Subcutaneous abdominal adipose tissue (tissue), 5 donors: ENCODE data around the gene CLCNKB.

ENCODE experiments used
- H3K27ac ChIP-seq: one replicate; pipeline ENCODE4 v1.7.0; 2013; ENCODE audit warnings: low read depth, mild to moderate bottlenecking, inconsistent platforms, low read length, moderate library complexity
- H3K27me3 ChIP-seq, 5 donors: one replicate each; pipeline ENCODE4 v1.7.0; 2013; ENCODE audit warnings: low read length in 5 of 5, inconsistent platforms in 1 of 5; ENCODE audit not compliant: control insufficient read depth in 5 of 5, insufficient read depth in 4 of 5
- H3K36me3 ChIP-seq, 5 donors: one replicate each; pipeline ENCODE4 v1.7.0; 2013; ENCODE audit warnings: low read length in 5 of 5; ENCODE audit not compliant: control insufficient read depth in 5 of 5, insufficient read depth in 5 of 5
- H3K4me1 ChIP-seq, 5 donors: one replicate each; pipeline ENCODE4 v1.7.0; 2013; ENCODE audit warnings: low read length in 5 of 5, mild to moderate bottlenecking in 3 of 5, moderate library complexity in 1 of 5; ENCODE audit not compliant: control insufficient read depth in 5 of 5, insufficient read depth in 5 of 5
- H3K4me3 ChIP-seq, 5 donors: one replicate each; pipeline ENCODE4 v1.7.0; 2013; ENCODE audit warnings: low read length in 5 of 5, low read depth in 1 of 5
- H3K9ac ChIP-seq, 5 donors: one replicate each; pipeline ENCODE4 v1.7.0; 2013; ENCODE audit warnings: low read length in 5 of 5, mild to moderate bottlenecking in 4 of 5, moderate library complexity in 3 of 5
- H3K9me3 ChIP-seq, 5 donors: one replicate each; pipeline ENCODE4 v1.7.0; 2013; ENCODE audit warnings: low read length in 5 of 5; ENCODE audit not compliant: control insufficient read depth in 5 of 5
- donor health status: healthy.
- donor health status: healthy.
- donor health status: healthy.
- donor health status: healthy.
- donor health status: healthy.

Gene CLCNKB

GRCh38 chr1:16014509-16015482 lies 28.8 kb upstream of the CLCNKB start:
- peak overlapping the region in 4 of 5 donors; percentile 30 to 78 (median 44) for H3K9ac ChIP-seq

GRCh38 chr1:16015491-16015890 lies 28.1 kb upstream of the CLCNKB start:
- Histone ChIP-seq H3K36me3 (peaks cover 0 to 4% (median 0%) of the 10 kb centered on the region in 5 donors), H3K9ac (peak overlapping the region in 1 of 5 donors; percentile 78), H3K27ac (peak overlapping the region; percentile 93), H3K4me3 (peak overlapping the region in 2 of 5 donors; percentile 65 to 85), H3K27me3 (peaks cover 0 to 8% (median 0%) of the 10 kb centered on the region in 5 donors), H3K4me1 (peaks cover 0 to 83% (median 67%) of the 10 kb centered on the region in 5 donors), H3K9me3 (no peaks in the 10 kb centered on the region)

More at GRCh38 chr1:16014509-16015482, 28.8 kb upstream of the CLCNKB start:
- no peaks in the 10 kb centered on the region for H3K9me3 ChIP-seq
- H3K27me3 ChIP-seq = peaks cover 0 to 8% (median 0%) of the 10 kb centered on the region in 5 donors
- H3K4me3 ChIP-seq = peak overlapping the region in 1 of 5 donors; percentile 65
- peaks cover 0 to 4% (median 0%) of the 10 kb centered on the region in 5 donors for H3K36me3 ChIP-seq
- peaks cover 0 to 77% (median 61%) of the 10 kb centered on the region in 5 donors for H3K4me1 ChIP-seq
- peak overlapping the region; percentile 93 for H3K27ac ChIP-seq

GRCh38 chr1:16015960-16016901 lies 27.4 kb upstream of the CLCNKB start:
- Histone ChIP-seq H3K9me3 (no peaks in the 10 kb centered on the region), H3K27me3 (peaks cover 0 to 8% (median 0%) of the 10 kb centered on the region in 5 donors), H3K4me1 (peaks cover 0 to 83% (median 67%) of the 10 kb centered on the region in 5 donors), H3K36me3 (peaks cover 0 to 4% (median 0%) of the 10 kb centered on the region in 5 donors), H3K4me3 (peak overlapping the region; percentile 53 to 85 (median 55)), H3K9ac (peak overlapping the region; percentile 33 to 78 (median 51)), H3K27ac (peak overlapping the region; percentile 93)

GRCh38 chr1:16017076-16017460 lies 26.5 kb upstream of the CLCNKB start:
- H3K9me3 ChIP-seq = no peaks in the 10 kb centered on the region
- peak overlapping the region; percentile 33 to 78 (median 56) for H3K9ac ChIP-seq
- peaks cover 0 to 4% (median 0%) of the 10 kb centered on the region in 5 donors for H3K36me3 ChIP-seq
- peak overlapping the region; percentile 93 for H3K27ac ChIP-seq
- peak overlapping the region; percentile 53 to 85 (median 55) for H3K4me3 ChIP-seq
- peaks cover 0 to 8% (median 0%) of the 10 kb centered on the region in 5 donors for H3K27me3 ChIP-seq
- H3K4me1 ChIP-seq = peaks cover 0 to 82% (median 67%) of the 10 kb centered on the region in 5 donors

GRCh38 chr1:16017461-16018303 lies 25.9 kb upstream of the CLCNKB start, which contains the start of gene HSPB7:
Gene HSPB7 (minus strand): TSS chr1:16018043. CDS start chr1:16017963, 80 bp downstream.
- peaks cover 0 to 4% (median 0%) of the 10 kb centered on the region in 5 donors for H3K27me3 ChIP-seq
- peak within 1 kb of the TSS; percentile 93 for H3K27ac ChIP-seq
- H3K9me3 ChIP-seq = no peaks in the 10 kb centered on the region
- H3K9ac ChIP-seq = peak within 1 kb of the TSS; percentile 33 to 78 (median 56)
- H3K4me1 ChIP-seq = peaks cover 0 to 78% (median 67%) of the 10 kb centered on the region in 5 donors
- peaks cover 0 to 4% (median 0%) of the 10 kb centered on the region in 5 donors for H3K36me3 ChIP-seq
- peak within 1 kb of the TSS; percentile 53 to 85 (median 55) for H3K4me3 ChIP-seq

GRCh38 chr1:16018308-16018707 lies 25.3 kb upstream of the CLCNKB start:
- peak overlapping the region; percentile 37 to 85 (median 55) for H3K4me3 ChIP-seq
- peaks cover 0 to 4% (median 0%) of the 10 kb centered on the region in 5 donors for H3K27me3 ChIP-seq
- H3K9me3 ChIP-seq = no peaks in the 10 kb centered on the region
- H3K9ac ChIP-seq = peak overlapping the region in 2 of 5 donors; percentile 63 to 78
- peaks cover 0 to 72% (median 64%) of the 10 kb centered on the region in 5 donors for H3K4me1 ChIP-seq
- H3K27ac ChIP-seq = peak overlapping the region; percentile 93
- peaks cover 0 to 4% (median 0%) of the 10 kb centered on the region in 5 donors for H3K36me3 ChIP-seq

- H3K4me1 ChIP-seq = peaks cover 0 to 66% (median 58%) of the 10 kb centered on the region in 5 donors
- peak overlapping the region in 3 of 5 donors; percentile 16 to 63 (median 22) for H3K9ac ChIP-seq
- H3K27me3 ChIP-seq = peaks cover 0 to 4% (median 0%) of the 10 kb centered on the region in 5 donors
- no peaks in the 10 kb centered on the region for H3K9me3 ChIP-seq
- peak overlapping the region in 4 of 5 donors; percentile 22 to 85 (median 60) for H3K4me3 ChIP-seq
- peaks cover 0 to 4% (median 0%) of the 10 kb centered on the region in 5 donors for H3K36me3 ChIP-seq
- H3K27ac ChIP-seq = peak overlapping the region; percentile 93
These were observed 24.6 kb upstream of the CLCNKB start for GRCh38 chr1:16018749-16019643.

- H3K27me3 ChIP-seq = peaks cover 0 to 3% (median 0%) of the 10 kb centered on the region in 5 donors
- peaks cover 0 to 58% (median 52%) of the 10 kb centered on the region in 5 donors for H3K4me1 ChIP-seq
- peaks cover 0 to 4% (median 0%) of the 10 kb centered on the region in 5 donors for H3K36me3 ChIP-seq
- no peaks in the 10 kb centered on the region for H3K9me3 ChIP-seq
- H3K9ac ChIP-seq = peak overlapping the region in 2 of 5 donors; percentile 21 to 22
- peak overlapping the region; percentile 93 for H3K27ac ChIP-seq
- H3K4me3 ChIP-seq = peak overlapping the region in 1 of 5 donors; percentile 65
These were observed 23.8 kb upstream of the CLCNKB start for GRCh38 chr1:16019644-16020277.
